ENCODE data around the gene UNC45A.

Gene UNC45A

GRCh38 chr15:90913398-90913944 is 21.6 kb upstream of the UNC45A start:
- TF ChIP-seq CTCF (IDR thresholded peaks at IDR 0.05), result no peak

- TF ChIP-seq CTCF (IDR thresholded peaks at IDR 0.05), result no peak
Observed at GRCh38 chr15:90914305-90915080, 20.6 kb upstream of the UNC45A start.

GRCh38 chr15:90915216-90915807 is 19.8 kb upstream of the UNC45A start:
- no peak for TF ChIP-seq CTCF (IDR thresholded peaks at IDR 0.05)

DNA sequence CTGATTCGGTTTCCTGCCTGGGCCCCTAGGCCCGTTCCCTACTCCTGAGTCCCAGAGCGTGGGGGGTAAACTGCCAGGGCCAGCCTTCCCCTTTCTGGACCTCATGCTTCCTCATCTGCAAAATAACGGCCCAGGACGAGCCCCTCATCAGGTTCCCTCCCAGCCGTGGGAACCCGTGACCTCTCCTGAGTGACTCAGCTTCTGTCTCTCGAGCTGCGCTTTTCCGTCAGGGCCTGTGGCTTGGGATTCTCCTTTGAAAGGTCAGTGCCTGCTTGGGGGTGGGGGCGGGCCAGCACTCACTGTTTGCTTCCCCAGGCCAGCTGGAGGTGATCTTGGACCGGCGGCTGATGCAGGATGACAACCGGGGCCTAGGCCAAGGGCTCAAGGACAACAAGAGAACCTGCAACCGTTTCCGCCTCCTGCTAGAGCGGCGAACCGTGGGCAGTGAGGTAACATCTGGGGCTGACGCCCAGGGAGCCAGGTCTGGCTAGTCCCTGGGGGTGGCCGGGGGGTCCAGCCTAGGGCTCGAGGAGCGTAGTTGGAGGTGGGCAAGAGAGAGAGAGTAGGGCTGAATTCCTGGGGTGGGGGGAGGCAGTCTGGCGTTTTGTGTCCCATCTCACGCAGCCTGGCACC is 19.2 kb upstream of the UNC45A start:
- TF ChIP-seq CTCF (IDR thresholded peaks at IDR 0.05), result no peak

DNA sequence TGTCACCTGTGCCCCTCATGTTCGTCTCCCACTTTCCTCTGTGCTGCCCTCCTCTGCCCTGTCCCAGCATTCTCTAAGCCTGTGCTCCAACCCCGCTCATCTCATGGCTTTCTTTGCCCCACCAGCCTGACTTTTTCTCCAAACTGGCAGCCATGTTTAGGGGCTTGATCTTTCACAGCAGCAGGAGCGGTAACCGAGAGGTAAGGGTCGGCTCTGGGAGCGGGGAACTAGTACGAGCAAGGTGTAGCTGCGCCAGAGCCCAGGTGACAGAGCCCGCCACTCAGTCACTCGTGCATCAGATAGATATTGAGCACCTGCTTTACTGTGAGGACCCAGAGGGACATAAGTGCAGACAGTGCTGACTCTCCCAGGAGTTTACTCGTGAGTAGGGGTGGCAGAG is 18.6 kb upstream of the UNC45A start:
- TF ChIP-seq CTCF (IDR thresholded peaks at IDR 0.05), result no peak

- TF ChIP-seq CTCF (IDR thresholded peaks at IDR 0.05), result no peak
Observed at GRCh38 chr15:90917569-90917968, 17.5 kb upstream of the UNC45A start.

GRCh38 chr15:90918034-90918788 is 16.9 kb upstream of the UNC45A start:
- TF ChIP-seq CTCF (IDR thresholded peaks at IDR 0.05), result no peak

All from LNCAP (cell line).